Measurements from ENCODE around the gene JAKMIP1. TPM values are rescaled to one million over a fixed set of nuclear protein-coding genes. Genes with fewer than 3 reads are reported as not detected.
"Not testable (repeated sequence)": the region's sequence is repeated elsewhere in the genome, so short reads cannot be mapped to it uniquely, and the experiment has no call there.

JAKMIP1 gene
- polyA plus RNA-seq, 4 donors = 0.08 to 0.17 TPM; not detected in 2

DNA sequence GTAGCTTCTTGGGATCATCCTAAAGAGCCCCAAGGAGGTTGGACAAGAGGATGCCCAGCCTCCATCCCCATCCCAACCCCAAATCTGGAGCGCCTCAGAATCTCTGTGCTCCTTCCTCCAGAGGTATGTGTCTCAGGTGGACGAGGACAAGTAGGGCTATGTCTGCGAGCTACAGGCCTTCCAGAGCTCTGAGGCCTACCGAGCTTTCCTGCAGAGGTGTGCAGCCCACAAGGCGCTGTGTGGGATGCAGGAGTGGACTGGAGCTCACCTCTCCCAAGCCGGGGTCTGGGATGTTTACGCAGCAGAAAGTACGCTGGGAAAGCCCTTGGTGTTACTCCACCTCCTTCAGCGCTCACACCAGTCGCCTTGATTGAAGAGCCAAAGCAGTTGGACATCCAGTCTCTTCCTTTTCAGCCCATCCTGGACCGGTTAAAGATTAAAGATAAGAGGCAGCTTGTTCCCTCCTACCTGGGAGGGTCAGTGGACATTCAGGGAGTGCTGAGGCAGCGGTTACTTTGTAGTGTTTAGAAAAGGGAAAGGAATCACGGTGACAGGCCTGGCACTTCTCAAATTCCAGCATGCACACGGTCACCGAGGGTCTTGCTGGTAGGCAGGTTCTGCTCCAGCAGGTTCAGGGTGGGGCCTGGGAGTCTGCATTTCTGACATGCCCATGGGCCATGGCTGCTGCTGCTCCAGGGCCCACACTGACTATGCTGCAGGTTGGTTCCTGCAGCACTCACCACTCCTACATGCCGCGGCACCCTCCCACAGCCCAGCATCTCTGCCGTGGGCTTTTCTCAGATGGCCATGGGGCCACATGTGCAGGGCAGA, 29.5 kb upstream of the JAKMIP1 start:
- DNase-seq (ENCODE audit: low read depth in 4 of 4, low spot score in 3 of 4) = no peak

DNA sequence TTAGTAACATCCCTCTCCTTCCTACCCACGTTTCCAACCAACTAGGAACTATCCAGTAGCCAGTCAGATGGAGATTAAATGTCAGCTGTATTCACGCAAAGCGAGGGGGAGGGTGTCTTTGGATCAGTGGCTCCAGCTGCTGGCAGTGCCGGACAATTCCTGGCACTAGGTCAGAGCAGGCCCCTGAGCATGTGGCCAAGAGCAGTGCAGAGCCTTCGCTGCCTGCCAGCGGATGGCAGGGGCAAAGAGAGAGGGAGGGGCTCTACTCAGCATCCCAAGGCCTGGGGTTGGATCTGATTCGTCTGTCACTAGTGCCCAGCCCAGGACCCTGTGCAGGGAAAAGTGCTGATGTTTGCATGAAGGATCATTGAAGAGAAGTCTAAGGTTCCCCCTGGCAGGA, 28.7 kb upstream of the JAKMIP1 start:
- DNase-seq (ENCODE audit: low read depth in 4 of 4, low spot score in 3 of 4) = no peak

DNA sequence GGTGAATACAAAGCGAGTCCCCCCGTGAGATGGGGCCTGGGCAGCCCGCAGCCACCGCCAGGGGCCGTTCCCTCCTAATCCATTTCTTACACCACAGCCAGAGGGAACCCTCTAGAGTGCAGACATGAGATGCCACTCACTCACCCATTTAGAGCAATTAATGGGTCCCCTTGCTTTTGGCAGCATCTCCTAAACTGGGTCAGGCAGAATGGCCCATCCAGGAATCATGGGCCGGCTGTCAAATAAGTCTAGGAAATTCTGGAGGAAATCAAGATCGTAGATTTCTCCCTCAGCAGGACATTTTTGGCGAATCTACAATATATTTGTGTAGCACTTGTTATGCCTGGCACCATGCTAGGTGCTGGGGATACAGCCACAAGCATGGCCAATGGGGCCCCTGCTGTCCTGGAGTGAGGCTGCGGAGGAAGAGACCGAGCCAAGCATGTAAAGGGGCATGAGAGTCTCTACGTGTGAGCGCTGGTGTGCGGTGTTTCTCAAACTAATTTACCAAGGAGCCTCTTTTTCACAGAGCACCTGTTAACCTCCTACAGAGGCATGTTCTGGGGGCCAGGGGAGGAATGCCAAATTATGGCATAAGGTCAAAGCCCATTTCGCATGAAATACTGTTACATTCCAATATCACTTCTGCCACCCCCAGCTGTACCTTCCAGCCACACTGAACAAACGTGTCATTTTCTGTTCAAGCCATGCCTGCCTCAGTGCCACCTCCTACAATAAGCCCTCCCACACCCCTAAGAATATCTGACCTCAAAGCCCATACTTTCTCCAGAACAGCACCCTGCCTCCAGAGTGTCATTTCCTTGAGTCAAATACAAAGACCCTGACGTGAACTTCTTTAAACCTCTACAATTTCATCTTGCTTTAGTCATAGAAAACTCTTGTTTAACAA, 28.1 kb upstream of the JAKMIP1 start:
- no peak for DNase-seq (ENCODE audit: low read depth in 4 of 4, low spot score in 3 of 4)

DNA sequence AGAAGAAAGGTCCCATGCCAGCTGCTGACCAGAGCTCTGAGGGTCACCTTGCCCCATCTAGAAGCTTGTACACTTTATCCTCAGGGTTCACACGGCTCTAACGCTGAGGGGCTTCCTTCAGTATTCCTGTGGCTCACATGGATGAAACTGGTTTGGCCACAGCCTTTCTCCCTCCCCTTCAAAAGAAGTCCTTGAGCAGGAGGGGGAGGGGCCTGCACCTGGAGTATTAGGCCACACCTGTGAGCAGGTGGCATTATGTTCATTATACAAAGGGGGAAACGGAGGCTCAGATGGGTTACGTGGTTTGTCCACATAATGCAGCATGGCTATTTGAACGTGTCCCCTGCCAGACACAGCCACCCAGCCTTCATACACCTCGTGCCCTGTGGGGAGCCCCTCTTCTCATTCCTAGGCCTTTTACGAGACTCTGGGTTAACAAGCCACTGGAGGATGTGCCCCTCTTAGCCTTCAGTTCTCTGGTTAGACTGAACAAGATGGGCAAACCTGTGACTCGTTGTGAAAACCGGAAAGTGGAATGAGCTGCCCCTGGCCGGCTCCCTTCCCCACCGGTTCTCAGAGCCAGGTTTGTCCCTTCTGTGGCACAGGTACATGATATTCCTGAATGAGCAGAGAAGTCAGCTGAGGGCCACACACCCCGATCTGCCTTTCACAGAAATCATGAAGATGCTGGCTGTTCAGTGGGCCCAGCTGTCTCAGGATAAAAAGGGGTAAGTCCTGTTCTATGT, 27.2 kb upstream of the JAKMIP1 start:
- DNase-seq (ENCODE audit: low read depth in 4 of 4, low spot score in 3 of 4) = no peak

DNA sequence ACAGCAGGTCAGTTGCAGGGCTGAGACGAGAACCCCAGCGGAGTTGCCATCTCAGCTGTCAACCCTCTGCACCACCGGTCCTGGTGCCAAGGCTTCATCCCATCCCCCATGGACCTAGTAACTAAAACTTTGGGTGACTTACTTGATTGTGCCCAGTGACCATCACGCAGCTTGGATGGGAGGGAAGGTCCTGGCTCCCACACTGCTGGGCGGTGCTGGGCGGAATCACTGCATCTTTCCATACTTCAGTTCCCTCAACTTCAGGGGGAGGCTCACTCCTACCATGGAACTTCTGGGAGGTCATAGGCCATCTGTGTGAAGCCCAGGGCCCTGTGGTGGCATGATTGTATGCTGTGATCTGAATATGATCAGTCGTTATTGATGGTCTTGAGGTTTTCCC, 26.2 kb upstream of the JAKMIP1 start:
- no peak for DNase-seq (ENCODE audit: low read depth in 4 of 4, low spot score in 3 of 4)

DNA sequence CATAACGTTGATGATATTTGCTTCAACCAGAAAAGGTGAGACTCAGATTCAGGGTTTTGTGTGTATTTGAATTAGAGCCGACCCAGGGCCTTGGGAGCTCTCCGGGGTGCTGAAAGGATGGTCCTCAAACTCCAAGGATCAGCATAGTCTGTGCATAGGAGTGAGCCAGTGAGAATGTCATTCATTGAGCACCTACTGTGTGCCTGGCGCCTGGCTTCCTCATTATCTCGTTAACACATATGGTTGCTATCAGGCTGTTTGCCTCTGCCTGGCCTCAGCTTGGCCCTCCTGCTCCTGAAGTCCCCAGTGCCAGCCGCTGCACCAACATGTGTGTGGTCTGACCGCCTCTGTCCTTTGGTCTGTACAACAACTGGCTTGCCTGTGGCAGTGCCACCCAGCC, 25.1 kb upstream of the JAKMIP1 start:
- peak in 2 of 4 donors; percentile 27 to 32 for DNase-seq (ENCODE audit: low read depth in 4 of 4, low spot score in 3 of 4)

DNA sequence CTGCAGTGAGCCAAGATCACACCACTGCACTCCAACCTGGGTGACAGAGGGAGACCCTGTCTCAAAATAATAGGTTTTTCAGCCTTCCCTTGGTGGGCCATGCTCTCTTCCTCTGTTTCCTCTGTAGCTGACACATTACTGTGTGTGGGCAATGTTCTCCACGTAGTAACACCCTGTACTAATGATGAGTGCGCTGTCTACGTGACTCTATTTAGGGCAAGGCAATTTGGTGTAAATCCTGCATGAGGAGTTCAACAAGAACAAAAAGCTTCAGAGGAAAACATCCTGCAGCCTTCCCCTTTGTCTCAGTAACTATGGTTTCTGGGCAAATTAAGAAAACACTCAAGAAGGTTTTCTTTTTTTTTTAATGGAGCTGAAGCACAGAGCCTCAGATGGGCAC, 24.4 kb upstream of the JAKMIP1 start:
- no peak for DNase-seq (ENCODE audit: low read depth in 4 of 4, low spot score in 3 of 4)

DNA sequence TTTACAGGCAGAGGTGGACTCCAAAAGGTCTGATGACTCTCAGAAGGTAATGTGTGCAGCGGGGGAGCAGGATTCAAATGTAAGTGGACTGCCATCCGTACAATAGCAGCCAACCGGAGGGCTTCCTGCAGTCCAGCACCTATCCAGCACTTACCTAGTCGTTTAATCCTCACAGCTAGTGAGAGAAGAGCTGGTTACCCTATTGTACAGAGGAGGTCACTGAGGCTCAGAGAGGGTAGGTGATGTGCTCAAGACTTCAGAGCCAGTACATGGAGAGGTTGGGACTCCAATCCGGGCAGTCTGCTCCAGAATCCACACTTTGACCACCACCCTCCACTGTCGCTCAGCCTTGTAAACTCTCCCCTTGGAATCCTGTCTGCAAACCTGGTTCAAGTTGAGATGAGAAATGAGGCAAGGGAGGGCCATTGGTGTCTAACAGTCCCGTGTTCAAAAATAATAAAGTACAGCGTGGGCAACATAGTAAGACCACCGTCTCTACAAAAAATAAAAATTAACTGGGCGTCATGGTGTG, 22.5 kb upstream of the JAKMIP1 start:
- no peak for DNase-seq (ENCODE audit: low read depth in 4 of 4, low spot score in 3 of 4)

DNA sequence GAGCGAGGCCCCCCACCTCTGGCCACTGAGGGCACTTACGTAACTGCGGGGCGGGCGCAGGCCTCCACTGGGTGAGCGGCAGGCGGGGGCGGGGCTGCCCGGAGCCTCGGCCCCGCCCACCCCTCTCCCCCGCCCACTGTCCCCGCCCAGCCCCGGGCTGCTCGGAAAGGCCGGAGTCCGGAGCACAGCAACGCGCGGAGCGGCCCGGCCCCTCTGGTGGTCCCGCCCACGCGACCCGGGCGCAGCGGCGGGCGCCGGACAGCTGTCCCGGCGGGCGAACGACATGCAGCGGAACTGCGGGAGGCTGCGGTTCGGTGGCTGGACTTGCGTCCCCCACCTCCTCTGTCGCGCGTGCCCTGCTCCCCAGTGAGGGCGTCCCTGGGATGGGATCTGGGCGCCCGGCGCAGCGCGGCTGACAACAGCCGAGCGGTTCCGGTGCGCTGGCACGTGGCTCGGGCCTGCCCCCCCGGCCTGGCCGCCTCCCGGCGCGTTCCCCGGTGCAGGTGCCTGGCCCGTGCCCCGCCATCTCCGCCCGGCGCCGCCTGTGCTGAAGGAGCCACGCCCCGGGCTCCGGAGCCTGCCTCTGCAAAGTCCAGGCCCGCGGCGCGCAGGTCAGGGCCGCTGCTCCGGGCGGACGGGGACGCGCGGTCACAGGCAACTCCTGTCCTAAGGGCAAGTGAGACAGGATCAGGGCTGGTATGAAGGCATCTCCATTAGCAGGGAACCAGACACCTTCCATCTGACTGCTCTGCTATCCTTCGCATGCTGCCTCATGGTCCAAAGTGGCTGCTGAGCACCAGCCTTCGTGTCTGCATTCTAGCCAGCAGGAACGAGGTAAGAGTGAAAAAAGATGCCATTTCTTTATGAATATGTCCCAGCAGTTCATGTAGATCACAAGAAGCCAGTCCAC, 21.8 kb upstream of the JAKMIP1 start:
- DNase-seq (ENCODE audit: low read depth in 4 of 4, low spot score in 3 of 4) = no peak

DNA sequence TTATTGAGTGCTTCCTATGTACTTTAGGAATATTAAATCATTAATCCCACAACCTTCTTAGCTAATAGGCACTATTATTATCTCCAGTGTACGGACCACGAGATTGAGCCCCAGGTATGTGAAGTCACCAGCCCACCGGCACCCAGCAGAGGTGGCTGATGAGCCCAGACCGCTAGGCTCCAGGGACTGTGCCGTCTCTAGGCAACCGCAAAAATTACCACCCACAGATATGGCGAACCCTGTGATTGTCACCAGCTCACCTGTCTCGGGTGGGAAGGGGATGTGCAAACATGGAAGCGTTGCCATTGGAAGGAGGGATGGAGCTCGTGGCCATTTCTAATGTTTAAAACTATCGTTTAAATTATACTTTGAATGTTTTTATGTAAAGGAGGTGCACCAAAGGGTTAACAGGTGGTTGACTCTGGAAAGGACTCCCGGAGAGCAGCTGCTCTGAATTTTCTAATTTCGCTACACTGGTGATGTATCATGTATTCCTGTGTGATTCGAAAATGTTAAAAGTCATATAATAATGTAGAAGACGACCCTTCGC, 21.0 kb upstream of the JAKMIP1 start:
- no peak for DNase-seq (ENCODE audit: low read depth in 4 of 4, low spot score in 3 of 4)

DNA sequence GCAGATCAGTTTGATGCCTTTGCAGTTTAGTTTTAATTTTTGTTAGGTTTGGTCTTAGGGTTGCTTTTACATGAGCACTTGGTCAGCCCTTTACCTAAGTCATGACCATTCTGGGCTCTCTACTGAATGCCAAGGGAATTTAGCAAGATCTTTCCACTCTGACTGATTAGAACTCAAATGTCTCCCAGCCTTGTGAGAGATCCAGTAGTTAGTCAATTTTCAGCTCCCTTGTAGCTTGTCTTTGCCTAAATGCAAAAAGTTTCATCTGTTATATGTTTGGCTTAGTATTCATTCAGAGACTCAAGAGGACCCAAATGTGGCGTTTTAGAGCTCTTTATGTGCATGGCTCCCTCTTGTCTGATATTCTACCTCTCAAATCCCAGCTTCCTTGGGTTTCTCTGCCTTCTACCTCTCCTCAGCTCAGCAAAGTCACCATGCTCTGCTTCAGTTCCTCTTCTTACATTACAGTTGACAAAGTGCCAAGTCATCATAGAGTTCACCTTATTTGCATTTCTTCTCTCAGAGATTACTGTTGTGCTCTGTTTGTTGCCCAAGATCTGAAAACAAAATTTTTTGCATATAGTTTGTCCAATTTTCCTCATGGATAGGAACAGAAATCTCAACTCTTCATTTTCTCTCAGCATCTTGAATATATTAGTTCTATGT, 17.5 kb upstream of the JAKMIP1 start:
- no peak for DNase-seq (ENCODE audit: low read depth in 4 of 4, low spot score in 3 of 4)

DNA sequence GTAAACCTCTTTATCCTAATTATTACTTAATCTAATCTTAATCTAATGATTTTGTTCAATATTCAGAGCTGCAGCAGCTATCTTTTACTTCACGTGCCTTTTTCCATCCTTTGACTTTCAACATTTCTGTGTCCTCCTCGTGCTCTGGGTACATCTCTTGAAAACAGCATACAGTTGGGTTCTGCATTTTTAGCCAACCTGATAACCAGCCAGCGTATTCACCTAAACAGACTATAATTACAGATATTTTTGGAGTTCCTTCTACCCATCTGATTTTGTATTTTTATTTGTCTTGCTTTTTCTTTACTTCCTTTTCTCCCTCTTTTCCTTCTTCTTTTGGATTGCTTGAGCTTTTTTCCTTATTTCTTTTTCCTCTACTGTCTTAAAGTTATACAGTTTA, 16.2 kb upstream of the JAKMIP1 start:
- no peak for DNase-seq (ENCODE audit: low read depth in 4 of 4, low spot score in 3 of 4)

DNA sequence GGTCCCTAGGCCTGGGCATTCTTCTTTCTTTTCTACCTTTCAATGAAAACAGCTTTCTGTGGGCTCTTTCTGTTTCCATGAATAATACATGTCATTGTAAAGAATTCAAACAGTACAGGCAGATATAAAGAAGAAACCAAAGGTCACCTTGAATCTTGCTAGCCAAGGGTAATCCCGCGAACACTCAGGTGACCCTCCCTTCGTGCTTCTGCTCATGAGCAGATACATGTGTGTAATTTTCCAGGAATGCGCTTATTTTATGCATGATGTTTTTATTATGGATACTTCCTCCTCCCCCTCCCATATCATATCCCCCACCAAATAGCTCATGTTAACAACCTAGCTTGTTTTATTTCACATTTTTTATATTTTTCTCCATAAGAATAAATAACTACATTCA, 9.6 kb upstream of the JAKMIP1 start:
- DNase-seq (ENCODE audit: low read depth in 4 of 4, low spot score in 3 of 4) = no peak

DNA sequence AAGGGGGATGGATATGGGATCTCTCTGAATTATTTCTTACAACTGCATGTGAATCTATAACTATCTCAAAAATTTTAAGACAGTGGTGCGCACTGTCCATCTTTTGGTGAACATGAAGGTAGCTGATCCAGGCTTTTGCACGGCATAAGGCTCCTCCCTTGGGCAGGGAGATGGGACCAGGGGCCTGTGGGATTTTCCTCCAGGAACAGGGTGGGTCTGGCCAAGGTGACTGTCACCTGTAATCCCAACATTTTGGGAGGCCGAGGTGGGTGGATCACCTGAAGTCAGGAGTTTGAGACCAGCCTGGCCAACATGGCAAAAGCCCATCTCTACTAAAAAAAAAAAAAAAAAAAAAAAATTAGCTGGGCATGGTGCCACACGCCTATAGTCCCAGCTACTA, 8.9 kb upstream of the JAKMIP1 start:
- not testable (repeated sequence) for DNase-seq (ENCODE audit: low read depth in 4 of 4, low spot score in 3 of 4)

DNA sequence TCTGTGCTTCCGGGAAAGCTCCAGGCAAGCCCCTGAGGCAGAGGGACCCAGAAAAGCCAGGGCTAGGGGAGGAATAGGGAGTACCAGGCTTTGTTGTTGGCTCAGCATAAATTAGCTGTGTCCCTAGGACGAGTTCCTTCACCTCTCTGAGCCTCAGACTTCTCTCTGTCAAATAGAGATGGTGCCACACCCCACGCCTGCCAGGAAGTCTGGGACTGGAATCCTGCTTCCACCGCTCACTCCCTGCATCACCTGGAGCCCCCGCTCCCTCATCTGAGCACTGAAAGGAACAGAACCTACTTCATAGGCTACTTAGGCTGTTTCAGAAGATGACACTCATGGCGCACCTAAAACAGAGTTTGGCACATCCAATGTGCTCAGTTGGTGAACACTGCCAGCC, 8.1 kb upstream of the JAKMIP1 start:
- no peak for DNase-seq (ENCODE audit: low read depth in 4 of 4, low spot score in 3 of 4)

DNA sequence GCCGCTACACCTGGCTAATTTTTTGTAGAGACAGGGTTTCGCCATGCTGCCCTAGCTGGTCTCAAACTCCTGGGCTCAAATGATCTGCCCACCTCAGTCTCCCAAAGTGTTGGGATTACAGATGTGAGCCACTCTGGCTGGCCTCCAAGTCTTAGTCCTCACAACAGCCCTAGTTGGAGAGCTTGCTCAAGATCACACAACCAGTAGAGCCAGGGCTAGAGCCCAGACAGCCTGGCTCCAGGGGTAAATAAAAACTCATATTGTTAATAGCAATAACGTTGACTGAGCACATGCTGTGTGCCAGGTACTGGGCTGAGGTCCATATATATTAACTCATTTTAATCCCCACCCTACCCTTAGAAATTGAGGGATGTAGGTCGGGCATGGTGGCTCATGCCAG, 7.3 kb upstream of the JAKMIP1 start:
- DNase-seq (ENCODE audit: low read depth in 4 of 4, low spot score in 3 of 4) = no peak

DNA sequence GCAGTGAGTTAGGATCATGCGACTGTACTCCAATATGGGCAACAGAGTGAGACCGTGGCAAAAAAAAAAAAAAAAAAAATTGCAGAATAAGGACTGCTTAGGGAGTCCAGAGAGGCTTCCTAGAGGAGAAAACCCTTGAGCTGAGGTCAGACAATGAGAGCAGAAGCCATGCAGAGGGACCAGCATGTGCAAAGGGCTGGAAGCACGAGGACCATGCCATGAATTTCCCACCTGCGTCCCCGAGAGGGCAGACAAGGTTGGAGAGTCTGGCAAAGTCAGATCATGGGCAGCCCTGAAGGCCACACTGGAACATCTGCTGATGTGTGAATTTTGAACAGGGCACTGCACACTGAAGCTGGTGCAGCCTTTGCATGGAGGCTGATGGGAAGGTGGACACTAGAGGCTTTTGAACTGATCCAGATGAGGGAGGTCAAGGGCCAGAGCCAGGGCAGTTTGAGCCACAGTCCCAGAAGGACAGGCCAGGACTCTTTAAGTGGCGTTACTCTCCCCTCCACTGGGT, 6.5 kb upstream of the JAKMIP1 start:
- DNase-seq (ENCODE audit: low read depth in 4 of 4, low spot score in 3 of 4) = no peak

DNA sequence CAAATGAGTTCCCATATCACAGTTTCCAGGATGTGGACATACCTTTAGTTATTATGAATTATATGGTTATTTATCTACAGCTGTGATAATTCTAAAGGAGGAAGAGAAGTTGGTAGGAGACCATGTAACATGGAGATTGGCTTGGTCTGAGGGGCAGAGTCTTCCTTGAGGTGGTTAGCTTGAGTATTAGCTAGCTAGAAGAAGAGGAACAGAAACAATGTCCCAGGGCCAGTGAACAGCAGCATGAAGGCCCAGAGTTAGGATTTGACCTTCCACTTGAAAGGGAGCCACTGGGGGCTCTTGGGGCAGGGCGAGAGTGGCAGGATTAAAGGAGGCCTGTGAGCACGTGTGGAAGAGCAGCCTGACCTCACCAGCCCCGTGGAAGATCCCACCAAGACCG, 5.6 kb upstream of the JAKMIP1 start:
- DNase-seq (ENCODE audit: low read depth in 4 of 4, low spot score in 3 of 4) = no peak

DNA sequence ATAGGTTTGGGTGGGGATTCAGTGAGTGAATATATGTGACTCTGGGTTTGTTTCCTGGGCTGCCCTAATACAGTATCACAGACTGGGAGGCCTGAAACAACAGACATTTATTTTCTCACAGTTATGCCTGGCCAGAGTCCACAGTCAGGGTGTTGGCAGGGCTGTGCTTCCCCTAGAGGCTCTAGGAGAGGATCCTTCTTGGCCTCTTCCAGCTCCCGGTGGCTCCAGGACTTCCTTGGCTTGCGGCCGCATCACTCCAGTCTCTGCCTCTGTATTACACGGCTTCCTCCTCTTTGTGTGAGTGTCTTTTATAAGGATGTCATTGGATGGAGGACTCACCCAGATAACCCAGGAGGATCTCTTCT, 5.2 kb upstream of the JAKMIP1 start:
- DNase-seq (ENCODE audit: low read depth in 4 of 4, low spot score in 3 of 4) = no peak
